ENCODE data around the gene YIPF5. TPM values are rescaled to one million over a fixed set of nuclear protein-coding genes. Genes with fewer than 3 reads are reported as not detected.

The YIPF5 gene
- total RNA-seq, 4 donors from 2014 or later: 15.5 to 26.5 (median 19.5) TPM

DNA sequence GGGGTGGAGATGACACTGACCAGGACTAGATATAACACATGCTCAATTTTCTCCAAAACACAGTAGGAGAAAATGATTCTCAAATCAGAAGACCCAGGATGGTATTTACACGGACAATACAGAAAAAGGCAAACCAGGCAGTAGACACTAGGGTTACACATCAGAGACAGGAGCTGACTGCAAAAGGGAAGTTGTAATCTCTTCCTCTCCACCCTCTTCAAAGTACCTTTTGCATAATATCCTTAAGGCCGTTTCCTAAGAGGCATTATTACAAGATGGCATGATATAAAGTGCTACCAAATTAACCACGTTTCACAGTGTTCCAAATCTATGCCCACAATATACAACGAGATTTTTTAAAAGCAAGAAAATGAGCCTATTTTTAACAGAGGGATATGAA, 39.2 kb downstream of the YIPF5 start:
- Histone ChIP-seq H3K27ac (no peak overlapping the region), H3K9me3 (no peaks in the 10 kb centered on the region), H3K27me3 (no peaks in the 10 kb centered on the region), H3K4me1 (peaks cover 0 to 4% of the 10 kb centered on the region in 2 donors), H3K4me3 (no peak overlapping the region), H3K36me3 (no peaks in the 10 kb centered on the region)
- in situ Hi-C loops (cut with MboI; ENCODE audit: low sequenced_read_pairs in 4 of 4): loop anchor here in 1 of 4 donors (25.0 kb wide), 1 partner anchor 294 kb away; no protein-coding TSS in a partner anchor
- TF ChIP-seq, protein P1, sequence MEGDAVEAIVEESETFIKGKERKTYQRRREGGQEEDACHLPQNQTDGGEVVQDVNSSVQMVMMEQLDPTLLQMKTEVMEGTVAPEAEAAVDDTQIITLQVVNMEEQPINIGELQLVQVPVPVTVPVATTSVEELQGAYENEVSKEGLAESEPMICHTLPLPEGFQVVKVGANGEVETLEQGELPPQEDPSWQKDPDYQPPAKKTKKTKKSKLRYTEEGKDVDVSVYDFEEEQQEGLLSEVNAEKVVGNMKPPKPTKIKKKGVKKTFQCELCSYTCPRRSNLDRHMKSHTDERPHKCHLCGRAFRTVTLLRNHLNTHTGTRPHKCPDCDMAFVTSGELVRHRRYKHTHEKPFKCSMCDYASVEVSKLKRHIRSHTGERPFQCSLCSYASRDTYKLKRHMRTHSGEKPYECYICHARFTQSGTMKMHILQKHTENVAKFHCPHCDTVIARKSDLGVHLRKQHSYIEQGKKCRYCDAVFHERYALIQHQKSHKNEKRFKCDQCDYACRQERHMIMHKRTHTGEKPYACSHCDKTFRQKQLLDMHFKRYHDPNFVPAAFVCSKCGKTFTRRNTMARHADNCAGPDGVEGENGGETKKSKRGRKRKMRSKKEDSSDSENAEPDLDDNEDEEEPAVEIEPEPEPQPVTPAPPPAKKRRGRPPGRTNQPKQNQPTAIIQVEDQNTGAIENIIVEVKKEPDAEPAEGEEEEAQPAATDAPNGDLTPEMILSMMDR (IDR thresholded peaks at IDR 0.05 in 4 of 5, conservative IDR thresholded peaks at IDR 0.05 in 1 of 5): no peak
- TF ChIP-seq POLR2A (IDR thresholded peaks at IDR 0.05): no peak
- ATAC-seq (no peak), DNase-seq (no peak)
- intact Hi-C loops (cut with DNase I; ENCODE audit: low total_unique reads): no loop called here

DNA sequence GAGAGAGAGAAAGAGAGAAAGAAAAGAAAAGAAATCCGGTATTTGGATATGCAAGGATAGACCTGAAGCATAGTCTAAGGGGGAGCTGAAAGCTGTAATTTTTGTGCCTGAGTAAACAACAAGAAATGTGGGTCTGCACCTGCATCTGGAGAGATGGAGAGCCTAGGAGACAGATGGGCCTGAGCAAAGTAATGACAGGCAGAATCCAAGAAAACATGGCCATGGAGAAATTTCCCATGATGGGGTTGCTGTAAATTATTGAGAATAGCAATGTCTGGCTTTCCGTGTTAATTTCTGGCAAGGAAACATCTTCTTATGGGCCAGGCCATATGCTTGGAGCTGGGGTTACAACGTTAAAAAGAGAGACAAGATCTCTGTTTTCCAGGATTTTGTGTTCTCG, 40.2 kb downstream of the YIPF5 start:
- Histone ChIP-seq H3K27ac (no peak overlapping the region), H3K27me3 (no peaks in the 10 kb centered on the region), H3K36me3 (no peaks in the 10 kb centered on the region), H3K9me3 (no peaks in the 10 kb centered on the region), H3K4me1 (peaks cover 0 to under 1% of the 10 kb centered on the region in 2 donors), H3K4me3 (no peak overlapping the region)
- intact Hi-C loops (cut with DNase I; ENCODE audit: low total_unique reads): no loop called here
- no peak for ATAC-seq
- in situ Hi-C loops (cut with MboI; ENCODE audit: low sequenced_read_pairs in 4 of 4): loop anchor here in 1 of 4 donors (25.0 kb wide), 1 partner anchor 293 kb away; no protein-coding TSS in a partner anchor
- TF ChIP-seq, protein P1 (IDR thresholded peaks at IDR 0.05 in 4 of 5, conservative IDR thresholded peaks at IDR 0.05 in 1 of 5): no peak
- TF ChIP-seq POLR2A (IDR thresholded peaks at IDR 0.05): no peak
- no peak for DNase-seq

DNA sequence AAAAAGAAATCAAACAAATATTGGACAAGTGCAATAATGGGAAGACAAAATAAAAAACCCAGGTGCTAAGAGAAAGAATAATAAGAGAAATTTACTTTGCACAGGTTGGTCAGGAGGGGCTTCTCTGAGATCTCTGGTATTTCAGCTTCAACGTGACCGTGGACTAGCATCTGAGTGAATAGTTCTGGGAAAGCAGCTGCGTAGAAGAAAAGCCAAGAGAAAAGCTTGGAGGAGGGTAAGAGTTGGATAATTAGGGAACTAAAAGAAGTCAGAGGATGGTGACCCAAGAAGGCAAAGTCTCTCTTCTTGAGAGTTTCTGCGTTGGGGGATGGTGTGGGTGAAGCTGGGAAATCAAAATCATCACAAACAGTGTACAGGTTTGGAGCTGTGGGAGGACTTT, 41.6 kb downstream of the YIPF5 start:
- no peak for ATAC-seq
- TF ChIP-seq POLR2A (IDR thresholded peaks at IDR 0.05): no peak
- TF ChIP-seq, protein P1 (IDR thresholded peaks at IDR 0.05 in 4 of 5, conservative IDR thresholded peaks at IDR 0.05 in 1 of 5): no peak
- in situ Hi-C loops (cut with MboI; ENCODE audit: low sequenced_read_pairs in 4 of 4): loop anchor here in 1 of 4 donors (25.0 kb wide), 1 partner anchor 292 kb away; no protein-coding TSS in a partner anchor

DNA sequence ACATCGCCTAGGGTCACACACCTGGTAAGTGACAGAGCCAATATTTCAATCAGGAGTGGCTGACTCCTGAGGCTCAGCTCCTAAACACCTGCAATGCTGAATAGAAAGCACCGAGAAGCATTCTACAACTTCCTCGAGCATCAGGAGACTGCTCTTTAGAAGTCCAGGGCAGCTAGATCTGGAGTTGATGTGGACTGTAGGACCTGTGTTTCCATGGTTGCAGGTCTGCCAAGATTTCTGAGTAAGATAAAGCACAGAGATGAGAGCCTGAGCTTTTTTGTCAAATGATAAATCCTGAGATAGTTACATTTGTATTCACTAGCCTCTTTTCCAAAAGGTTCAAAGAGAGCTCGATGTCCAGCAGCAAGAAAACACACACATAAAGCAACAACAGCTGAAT, 43.8 kb downstream of the YIPF5 start:
- Histone ChIP-seq H3K27ac (no peak overlapping the region), H3K36me3 (no peaks in the 10 kb centered on the region), H3K4me3 (no peak overlapping the region), H3K9me3 (no peaks in the 10 kb centered on the region), H3K27me3 (no peaks in the 10 kb centered on the region), H3K4me1 (no peaks in the 10 kb centered on the region)
- in situ Hi-C loops (cut with MboI; ENCODE audit: low sequenced_read_pairs in 4 of 4) (loop anchor here in 1 of 4 donors (25.0 kb wide), 1 partner anchor 289 kb away; no protein-coding TSS in a partner anchor), intact Hi-C loops (cut with DNase I; ENCODE audit: low total_unique reads) (no loop called here)
- ATAC-seq: no peak
- no peak for DNase-seq
- TF ChIP-seq, protein P1 (IDR thresholded peaks at IDR 0.05 in 4 of 5, conservative IDR thresholded peaks at IDR 0.05 in 1 of 5): no peak
- no peak for TF ChIP-seq POLR2A (IDR thresholded peaks at IDR 0.05)

More for the DNA sequence above, 41.6 kb downstream of the YIPF5 start:
- no peaks in the 10 kb centered on the region for H3K36me3 ChIP-seq
- H3K4me1 ChIP-seq: no peaks in the 10 kb centered on the region
- DNase-seq: no peak
- no peak overlapping the region for H3K4me3 ChIP-seq
- no peak overlapping the region for H3K27ac ChIP-seq
- no peaks in the 10 kb centered on the region for H3K27me3 ChIP-seq
- intact Hi-C loops (cut with DNase I; ENCODE audit: low total_unique reads): no loop called here
- no peaks in the 10 kb centered on the region for H3K9me3 ChIP-seq
